ENCODE results near the gene ARHGAP24. TPM values are rescaled to one million over a fixed set of nuclear protein-coding genes. Genes with fewer than 3 reads are reported as not detected.
"Not testable (repeated sequence)": the region's sequence is repeated elsewhere in the genome, so short reads cannot be mapped to it uniquely, and the experiment has no call there.

The ARHGAP24 gene
- total RNA-seq, 2 donors from 2014 or later, result 34.0 to 42.0 TPM

DNA sequence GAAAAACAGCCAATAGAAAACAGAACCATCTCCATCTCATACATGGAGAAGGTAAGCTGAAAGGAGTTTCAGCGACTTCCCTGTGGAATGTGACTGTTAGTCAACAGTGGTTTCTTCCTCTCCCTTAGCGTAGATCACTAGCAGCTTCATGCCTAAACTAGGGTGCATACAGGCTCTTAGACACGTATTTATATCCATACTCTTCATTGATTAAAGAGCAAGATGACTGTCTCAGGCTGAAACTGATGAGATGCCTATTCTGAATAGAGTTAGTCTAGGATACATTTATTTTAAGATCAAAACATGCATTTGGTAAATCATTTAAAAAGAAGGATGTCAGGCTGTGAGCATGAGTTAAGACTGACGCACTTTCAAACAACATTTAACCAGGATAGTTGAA is 423.3 kb downstream of the ARHGAP24 start:
- Histone ChIP-seq H3K36me3 (no peaks in the 10 kb centered on the region), H3K4me3 (no peak overlapping the region), H3K9me3 (no peaks in the 10 kb centered on the region), H3K27ac (no peak overlapping the region), H3K27me3 (no peaks in the 10 kb centered on the region), H3K4me1 (no peaks in the 10 kb centered on the region)
- TF ChIP-seq, protein P1, sequence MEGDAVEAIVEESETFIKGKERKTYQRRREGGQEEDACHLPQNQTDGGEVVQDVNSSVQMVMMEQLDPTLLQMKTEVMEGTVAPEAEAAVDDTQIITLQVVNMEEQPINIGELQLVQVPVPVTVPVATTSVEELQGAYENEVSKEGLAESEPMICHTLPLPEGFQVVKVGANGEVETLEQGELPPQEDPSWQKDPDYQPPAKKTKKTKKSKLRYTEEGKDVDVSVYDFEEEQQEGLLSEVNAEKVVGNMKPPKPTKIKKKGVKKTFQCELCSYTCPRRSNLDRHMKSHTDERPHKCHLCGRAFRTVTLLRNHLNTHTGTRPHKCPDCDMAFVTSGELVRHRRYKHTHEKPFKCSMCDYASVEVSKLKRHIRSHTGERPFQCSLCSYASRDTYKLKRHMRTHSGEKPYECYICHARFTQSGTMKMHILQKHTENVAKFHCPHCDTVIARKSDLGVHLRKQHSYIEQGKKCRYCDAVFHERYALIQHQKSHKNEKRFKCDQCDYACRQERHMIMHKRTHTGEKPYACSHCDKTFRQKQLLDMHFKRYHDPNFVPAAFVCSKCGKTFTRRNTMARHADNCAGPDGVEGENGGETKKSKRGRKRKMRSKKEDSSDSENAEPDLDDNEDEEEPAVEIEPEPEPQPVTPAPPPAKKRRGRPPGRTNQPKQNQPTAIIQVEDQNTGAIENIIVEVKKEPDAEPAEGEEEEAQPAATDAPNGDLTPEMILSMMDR (IDR thresholded peaks at IDR 0.05), result no peak
- no peak for DNase-seq (ENCODE audit: low spot score)

- no peak overlapping the region for H3K4me3 ChIP-seq
- H3K27ac ChIP-seq, result no peak overlapping the region
- TF ChIP-seq, protein P1 (IDR thresholded peaks at IDR 0.05), result no peak
- H3K9me3 ChIP-seq, result no peaks in the 10 kb centered on the region
- DNase-seq (ENCODE audit: low spot score), result no peak
- no peaks in the 10 kb centered on the region for H3K27me3 ChIP-seq
- peaks cover 0 to 6% of the 10 kb centered on the region in 2 donors for H3K4me1 ChIP-seq
- H3K36me3 ChIP-seq, result no peaks in the 10 kb centered on the region
These were observed 426.6 kb downstream of the ARHGAP24 start for GRCh38 chr4:85901500-85901899.

GRCh38 chr4:85902647-85903046 is 427.7 kb downstream of the ARHGAP24 start:
- H3K4me1 ChIP-seq; H3K36me3 ChIP-seq; H3K27me3 ChIP-seq; DNase-seq (ENCODE audit: low spot score); H3K9me3 ChIP-seq; H3K27ac ChIP-seq; H3K4me3 ChIP-seq: not testable (repeated sequence)

DNA sequence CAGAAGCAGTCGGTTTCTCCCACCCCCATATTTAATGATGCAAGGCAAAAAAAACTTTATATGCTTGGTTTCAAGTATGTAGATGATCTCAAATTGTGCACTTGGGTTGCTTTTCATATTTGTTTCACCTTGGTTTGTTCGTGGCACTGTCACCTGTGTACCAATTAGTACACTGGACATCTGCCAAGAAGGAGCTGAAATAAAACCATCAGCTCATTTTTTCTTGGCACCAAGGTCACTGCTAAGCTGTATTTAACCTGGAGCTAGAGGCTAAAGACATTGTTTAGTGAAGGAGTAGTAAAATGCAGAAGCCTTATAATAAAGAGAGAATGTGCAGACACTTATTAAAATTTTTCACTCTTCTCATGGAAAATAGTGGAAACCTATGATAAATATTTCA is 430.8 kb downstream of the ARHGAP24 start:
- Histone ChIP-seq H3K36me3 (no peaks in the 10 kb centered on the region), H3K4me1 (peaks cover 0 to 6% of the 10 kb centered on the region in 2 donors), H3K9me3 (no peaks in the 10 kb centered on the region), H3K4me3 (no peak overlapping the region), H3K27ac (no peak overlapping the region), H3K27me3 (no peaks in the 10 kb centered on the region)
- TF ChIP-seq, protein P1 (IDR thresholded peaks at IDR 0.05), result no peak
- DNase-seq (ENCODE audit: low spot score), result no peak

GRCh38 chr4:85907001-85907400 is 432.1 kb downstream of the ARHGAP24 start:
- TF ChIP-seq, protein P1 (IDR thresholded peaks at IDR 0.05), result no peak
- Histone ChIP-seq H3K36me3 (no peaks in the 10 kb centered on the region), H3K27ac (no peak overlapping the region), H3K9me3 (no peaks in the 10 kb centered on the region), H3K4me1 (peaks cover 0 to 6% of the 10 kb centered on the region in 2 donors), H3K27me3 (no peaks in the 10 kb centered on the region), H3K4me3 (no peak overlapping the region)
- DNase-seq (ENCODE audit: low spot score), result no peak

GRCh38 chr4:85909851-85910250 is 434.9 kb downstream of the ARHGAP24 start:
- Histone ChIP-seq H3K4me3 (no peak overlapping the region), H3K4me1 (peaks cover 0 to 6% of the 10 kb centered on the region in 2 donors), H3K27me3 (no peaks in the 10 kb centered on the region), H3K9me3 (no peaks in the 10 kb centered on the region), H3K27ac (no peak overlapping the region), H3K36me3 (no peaks in the 10 kb centered on the region)
- no peak for DNase-seq (ENCODE audit: low spot score)
- TF ChIP-seq, protein P1 (IDR thresholded peaks at IDR 0.05), result no peak

All from right atrium auricular region (tissue), 2 donors.